Measurements from ENCODE around the gene CKLF.
"Not testable (repeated sequence)": the region's sequence is repeated elsewhere in the genome, so short reads cannot be mapped to it uniquely, and the experiment has no call there.

The CKLF gene

DNA sequence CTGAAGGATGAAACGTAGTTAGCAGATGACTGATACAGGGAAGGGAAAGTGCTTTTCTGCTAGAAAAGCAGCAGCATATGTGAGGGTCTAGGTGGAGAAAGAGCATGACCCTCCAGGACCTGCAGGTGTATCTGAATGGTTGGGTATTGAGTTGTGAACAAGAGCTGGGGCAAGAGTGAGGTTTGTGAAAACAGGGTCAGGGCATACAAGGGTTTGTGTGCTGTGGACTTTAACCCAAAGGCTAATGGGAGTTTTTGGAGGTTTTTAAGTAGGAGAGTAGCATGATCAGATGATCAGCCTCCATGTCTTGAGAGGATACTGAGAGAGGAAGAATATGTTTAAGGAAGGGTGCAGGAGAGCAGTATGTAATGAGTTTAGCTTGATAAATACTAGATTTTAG lies 7.7 kb downstream of the CKLF start:
- no peak for TF ChIP-seq CTCF (IDR thresholded peaks at IDR 0.05; ENCODE audit: extremely low read depth, missing control alignments)
- no peak for DNase-seq (ENCODE audit: low spot score)

- no peak for TF ChIP-seq CTCF (IDR thresholded peaks at IDR 0.05; ENCODE audit: extremely low read depth, missing control alignments)
- DNase-seq (ENCODE audit: low spot score) = no peak
Observed at GRCh38 chr16:66561381-66562080, 9.2 kb downstream of the CKLF start.

GRCh38 chr16:66562409-66562808 lies 10.0 kb downstream of the CKLF start:
- TF ChIP-seq CTCF (IDR thresholded peaks at IDR 0.05; ENCODE audit: extremely low read depth, missing control alignments) = no peak
- no peak for DNase-seq (ENCODE audit: low spot score)

- no peak for TF ChIP-seq CTCF (IDR thresholded peaks at IDR 0.05; ENCODE audit: extremely low read depth, missing control alignments)
- no peak for DNase-seq (ENCODE audit: low spot score)
Observed at GRCh38 chr16:66562986-66563385, 10.6 kb downstream of the CKLF start.

DNA sequence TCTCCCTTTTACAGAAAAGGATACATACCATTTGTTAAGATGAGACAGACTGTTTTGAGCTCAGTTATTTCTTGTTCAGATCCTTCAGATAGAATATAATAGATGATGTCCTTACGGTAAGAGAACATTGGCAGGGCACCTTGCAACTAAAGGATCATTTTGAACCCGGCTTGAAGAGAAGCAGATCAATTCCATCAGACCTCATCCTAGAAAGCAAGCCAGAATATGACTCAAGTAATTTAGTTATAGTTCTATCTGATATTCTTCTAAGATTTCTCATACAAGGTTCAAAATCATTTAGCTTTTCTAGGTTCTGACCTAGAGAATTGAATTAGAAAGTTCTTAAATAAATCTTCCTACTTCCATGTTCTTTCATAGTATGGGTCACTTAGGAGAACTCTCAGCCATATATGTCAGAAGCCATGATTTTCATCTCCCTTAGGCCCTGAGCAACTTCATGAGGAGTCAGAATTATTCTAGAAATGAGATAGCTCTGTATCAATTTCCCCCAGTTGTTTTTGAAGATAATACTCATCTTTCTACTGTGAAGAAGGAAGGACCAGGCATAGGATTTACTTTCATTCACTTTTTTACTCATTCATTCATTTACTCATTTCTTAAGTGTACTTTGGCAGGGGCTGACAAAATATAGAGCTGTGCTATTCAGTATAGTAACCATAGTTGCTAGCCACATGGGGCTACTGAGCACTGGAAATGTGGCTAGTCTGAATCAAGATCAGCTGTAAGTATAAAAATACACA lies 11.4 kb downstream of the CKLF start:
- TF ChIP-seq CTCF (IDR thresholded peaks at IDR 0.05; ENCODE audit: extremely low read depth, missing control alignments) = no peak
- no peak for DNase-seq (ENCODE audit: low spot score)

- DNase-seq (ENCODE audit: low spot score) = no peak
- no peak for TF ChIP-seq CTCF (IDR thresholded peaks at IDR 0.05; ENCODE audit: extremely low read depth, missing control alignments)
Observed at GRCh38 chr16:66566051-66566901, 13.9 kb downstream of the CKLF start, which contains the start of gene CMTM1. TSS of gene CMTM1 (plus strand) at chr16:66566439. CDS start at chr16:66566514, 75 bp downstream.

GRCh38 chr16:66567270-66567669 lies 14.9 kb downstream of the CKLF start:
- DNase-seq (ENCODE audit: low spot score) = not testable (repeated sequence)

Data from GM20000 (cell line).